C4-2B (cell line): ENCODE data around the gene CCDC148.

Source experiments
- H3K27ac ChIP-seq: fragments of 450-650 bp; 2 replicates; pipeline ENCODE4 v1.5.1; 2017
- CTCF ChIP-seq: fragments of 450-650 bp; conservative IDR thresholded peaks from 2 replicates; pipeline ENCODE4 v1.5.1; 2017; ENCODE audit warnings: mild to moderate bottlenecking
- ZFX ChIP-seq: fragments of 450-650 bp; IDR thresholded peaks from 2 replicates; pipeline ENCODE4 v1.6.1; 2017

CCDC148 gene

GRCh38 chr2:158291544-158292180 lies 164.9 kb downstream of the CCDC148 start:
- no peak for TF ChIP-seq ZFX
- TF ChIP-seq CTCF, result no peak
- H3K27ac ChIP-seq, result no peak overlapping the region

GRCh38 chr2:158290225-158290624 lies 166.3 kb downstream of the CCDC148 start:
- TF ChIP-seq ZFX (no peak), CTCF (no peak)
- no peak overlapping the region for H3K27ac ChIP-seq

- no peak overlapping the region for H3K27ac ChIP-seq
- no peak for TF ChIP-seq CTCF
- TF ChIP-seq ZFX, result no peak
Measured at GRCh38 chr2:158276619-158277471, 179.7 kb downstream of the CCDC148 start.

GRCh38 chr2:158273791-158274190 lies 182.8 kb downstream of the CCDC148 start:
- TF ChIP-seq CTCF, result no peak
- TF ChIP-seq ZFX, result no peak

GRCh38 chr2:158270536-158270935 lies 186.0 kb downstream of the CCDC148 start:
- no peak for TF ChIP-seq CTCF
- TF ChIP-seq ZFX, result no peak
- no peak overlapping the region for H3K27ac ChIP-seq

More at GRCh38 chr2:158273791-158274190, 182.8 kb downstream of the CCDC148 start:
- no peak overlapping the region for H3K27ac ChIP-seq

GRCh38 chr2:158269143-158269542 lies 187.4 kb downstream of the CCDC148 start:
- TF ChIP-seq ZFX, result no peak
- no peak for TF ChIP-seq CTCF

GRCh38 chr2:158266111-158266510 lies 190.4 kb downstream of the CCDC148 start:
- TF ChIP-seq ZFX (no peak), CTCF (no peak)
- H3K27ac ChIP-seq, result no peak overlapping the region

More at GRCh38 chr2:158269143-158269542, 187.4 kb downstream of the CCDC148 start:
- no peak overlapping the region for H3K27ac ChIP-seq
